Esophagus squamous epithelium (tissue), 4 donors: Measurements from ENCODE around the gene RAB30.

ENCODE experiments used
- CTCF ChIP-seq, 6 experiments: fragments of 450-650 bp in 4 of 6; fragments of 200-600 bp in 2 of 6; sonication (generic) in 2 of 6; IDR thresholded peaks; one replicate each; pipeline ENCODE4 v1.5.1; 2016 to 2019; ENCODE audit warnings: antibody characterized with exemption in 6 of 6, mild to moderate bottlenecking in 4 of 6, moderate library complexity in 4 of 6
- POLR2A ChIP-seq, 4 donors: fragments of 450-650 bp; IDR thresholded peaks; one replicate each; pipeline ENCODE4 v1.6.1; 2017; ENCODE audit warnings: antibody characterized with exemption in 4 of 4, mild to moderate bottlenecking in 4 of 4, moderate library complexity in 3 of 4

GRCh38 chr11:82969811-82970210, 101.9 kb downstream of the RAB30 start:
- TF ChIP-seq CTCF (IDR thresholded peaks at IDR 0.05) (no peak), POLR2A (IDR thresholded peaks at IDR 0.05) (no peak)
